Measurements from ENCODE around the gene SMTNL2.
"Not testable (repeated sequence)": the region's sequence is repeated elsewhere in the genome, so short reads cannot be mapped to it uniquely, and the experiment has no call there.

DNA sequence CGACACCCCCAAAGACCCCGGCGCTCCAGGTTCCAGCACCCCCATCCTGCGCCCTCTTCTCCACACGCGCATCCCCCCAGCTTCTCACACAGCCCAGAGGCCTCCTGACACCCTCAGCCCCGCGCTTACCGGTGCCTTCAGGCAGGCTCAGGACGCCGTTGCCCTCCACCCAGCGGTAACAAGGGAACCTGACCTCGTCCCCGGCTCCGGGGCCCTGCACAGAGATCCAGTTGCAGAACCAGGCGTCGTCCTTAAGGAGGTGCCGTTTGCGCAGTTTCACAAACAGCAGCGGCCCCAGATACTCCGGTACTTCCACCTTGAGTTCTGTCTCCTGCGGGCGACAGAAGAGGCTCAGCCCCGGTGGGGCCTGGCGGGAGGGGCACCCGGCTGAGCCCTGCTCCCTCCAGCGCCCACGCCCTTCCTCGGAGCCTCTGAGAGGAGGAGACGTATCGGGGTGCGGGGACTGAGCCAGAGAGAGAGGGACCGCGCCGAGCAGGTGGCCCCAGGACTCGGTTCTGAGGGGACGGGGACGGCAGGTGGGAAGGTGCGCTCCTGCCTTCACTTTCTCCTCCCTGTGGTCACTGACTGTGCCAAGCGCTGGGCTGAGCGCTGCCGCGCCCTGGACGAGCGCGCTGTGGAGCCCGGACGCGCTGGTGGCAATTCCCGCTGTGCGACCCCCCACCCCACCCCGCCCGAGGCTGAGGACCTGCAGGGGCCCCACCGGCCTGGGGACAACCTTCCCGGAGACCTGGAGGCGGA, 55.2 kb downstream of the SMTNL2 start:
- TF ChIP-seq POLR2A (IDR thresholded peaks at IDR 0.05; ENCODE audit: extremely low read depth, insufficient read length); MYC (IDR thresholded peaks at IDR 0.05; ENCODE audit: low read depth, low read length): not testable (repeated sequence)
- TF ChIP-seq, protein P1, sequence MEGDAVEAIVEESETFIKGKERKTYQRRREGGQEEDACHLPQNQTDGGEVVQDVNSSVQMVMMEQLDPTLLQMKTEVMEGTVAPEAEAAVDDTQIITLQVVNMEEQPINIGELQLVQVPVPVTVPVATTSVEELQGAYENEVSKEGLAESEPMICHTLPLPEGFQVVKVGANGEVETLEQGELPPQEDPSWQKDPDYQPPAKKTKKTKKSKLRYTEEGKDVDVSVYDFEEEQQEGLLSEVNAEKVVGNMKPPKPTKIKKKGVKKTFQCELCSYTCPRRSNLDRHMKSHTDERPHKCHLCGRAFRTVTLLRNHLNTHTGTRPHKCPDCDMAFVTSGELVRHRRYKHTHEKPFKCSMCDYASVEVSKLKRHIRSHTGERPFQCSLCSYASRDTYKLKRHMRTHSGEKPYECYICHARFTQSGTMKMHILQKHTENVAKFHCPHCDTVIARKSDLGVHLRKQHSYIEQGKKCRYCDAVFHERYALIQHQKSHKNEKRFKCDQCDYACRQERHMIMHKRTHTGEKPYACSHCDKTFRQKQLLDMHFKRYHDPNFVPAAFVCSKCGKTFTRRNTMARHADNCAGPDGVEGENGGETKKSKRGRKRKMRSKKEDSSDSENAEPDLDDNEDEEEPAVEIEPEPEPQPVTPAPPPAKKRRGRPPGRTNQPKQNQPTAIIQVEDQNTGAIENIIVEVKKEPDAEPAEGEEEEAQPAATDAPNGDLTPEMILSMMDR (IDR thresholded peaks at IDR 0.05; ENCODE audit: low read depth, low read length), result not testable (repeated sequence)
- TF ChIP-seq, protein P2, sequence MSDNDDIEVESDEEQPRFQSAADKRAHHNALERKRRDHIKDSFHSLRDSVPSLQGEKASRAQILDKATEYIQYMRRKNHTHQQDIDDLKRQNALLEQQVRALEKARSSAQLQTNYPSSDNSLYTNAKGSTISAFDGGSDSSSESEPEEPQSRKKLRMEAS (IDR thresholded peaks at IDR 0.05; ENCODE audit: low read depth, low read length), result not testable (repeated sequence)

Measured in NB4 (cell line).